ENCODE measurements around the gene F7.
"Not testable (repeated sequence)": the region's sequence is repeated elsewhere in the genome, so short reads cannot be mapped to it uniquely, and the experiment has no call there.

F7 gene

GRCh38 chr13:113157206-113157928 is 51.8 kb downstream of the F7 start:
- DNase-seq: no peak

- no peak for DNase-seq
Measured at GRCh38 chr13:113157929-113158747, 52.5 kb downstream of the F7 start, which contains the start of gene PROZ. TSS of gene PROZ (plus strand) at chr13:113158648. CDS start at chr13:113158661, 13 bp downstream.

- no peak for DNase-seq
Measured at GRCh38 chr13:113158946-113159345, 53.4 kb downstream of the F7 start.

- DNase-seq: no peak
Measured at GRCh38 chr13:113159701-113160100, 54.1 kb downstream of the F7 start.

- DNase-seq: no peak
Measured at GRCh38 chr13:113160983-113161382, 55.4 kb downstream of the F7 start.

GRCh38 chr13:113161433-113161832 is 55.8 kb downstream of the F7 start:
- no peak for DNase-seq

- DNase-seq: not testable (repeated sequence)
Measured at GRCh38 chr13:113161975-113162374, 56.4 kb downstream of the F7 start.

- no peak for DNase-seq
Measured at GRCh38 chr13:113162783-113163685, 57.4 kb downstream of the F7 start.

GRCh38 chr13:113164492-113164891 is 58.9 kb downstream of the F7 start:
- no peak for DNase-seq

GRCh38 chr13:113166266-113166665 is 60.7 kb downstream of the F7 start:
- DNase-seq: no peak

- no peak for DNase-seq
Measured at GRCh38 chr13:113166681-113167080, 61.1 kb downstream of the F7 start.

GRCh38 chr13:113167155-113167554 is 61.6 kb downstream of the F7 start:
- no peak for DNase-seq

GRCh38 chr13:113167575-113167974 is 62.0 kb downstream of the F7 start:
- no peak for DNase-seq

GRCh38 chr13:113168211-113168610 is 62.6 kb downstream of the F7 start:
- no peak for DNase-seq

- DNase-seq: no peak
Measured at GRCh38 chr13:113169277-113170272, 64.0 kb downstream of the F7 start.

All from fibroblast of skin of right quadriceps (primary cell).